OCI-LY3 (cell line): Measurements from ENCODE around the gene CRTC1.

Experiments
- EZH2phosphoT487 ChIP-seq: fragments of 200-600 bp; shearing (Covaris generic); IDR thresholded peaks from 2 replicates; pipeline ENCODE4 v1.6.1; 2018; ENCODE audit warnings: antibody characterized with exemption, mixed run types, low read depth
- TF ChIP-seq, protein P1 (sequence below): fragments of 200-600, 300-600 bp; sonication (generic); IDR thresholded peaks from 2 replicates; pipeline ENCODE4 v1.5.1; 2014; ENCODE audit warnings: antibody characterized with exemption, low read length, low read depth

- TF ChIP-seq, protein P1, sequence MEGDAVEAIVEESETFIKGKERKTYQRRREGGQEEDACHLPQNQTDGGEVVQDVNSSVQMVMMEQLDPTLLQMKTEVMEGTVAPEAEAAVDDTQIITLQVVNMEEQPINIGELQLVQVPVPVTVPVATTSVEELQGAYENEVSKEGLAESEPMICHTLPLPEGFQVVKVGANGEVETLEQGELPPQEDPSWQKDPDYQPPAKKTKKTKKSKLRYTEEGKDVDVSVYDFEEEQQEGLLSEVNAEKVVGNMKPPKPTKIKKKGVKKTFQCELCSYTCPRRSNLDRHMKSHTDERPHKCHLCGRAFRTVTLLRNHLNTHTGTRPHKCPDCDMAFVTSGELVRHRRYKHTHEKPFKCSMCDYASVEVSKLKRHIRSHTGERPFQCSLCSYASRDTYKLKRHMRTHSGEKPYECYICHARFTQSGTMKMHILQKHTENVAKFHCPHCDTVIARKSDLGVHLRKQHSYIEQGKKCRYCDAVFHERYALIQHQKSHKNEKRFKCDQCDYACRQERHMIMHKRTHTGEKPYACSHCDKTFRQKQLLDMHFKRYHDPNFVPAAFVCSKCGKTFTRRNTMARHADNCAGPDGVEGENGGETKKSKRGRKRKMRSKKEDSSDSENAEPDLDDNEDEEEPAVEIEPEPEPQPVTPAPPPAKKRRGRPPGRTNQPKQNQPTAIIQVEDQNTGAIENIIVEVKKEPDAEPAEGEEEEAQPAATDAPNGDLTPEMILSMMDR = no peak
- TF ChIP-seq EZH2phosphoT487 = no peak
Measured at GRCh38 chr19:18791315-18791678, 107.8 kb downstream of the CRTC1 start.
